ENCODE results near the gene NPIPA5.
"Not testable (repeated sequence)": the region's sequence is repeated elsewhere in the genome, so short reads cannot be mapped to it uniquely, and the experiment has no call there.

NPIPA5 gene

GRCh38 chr16:15378194-15378593, at the start of gene NPIPA5:
Gene NPIPA5 (minus strand): TSS chr16:15378294. CDS start chr16:15378294, 0 bp downstream.
- not testable (repeated sequence) for DNase-seq

DNA sequence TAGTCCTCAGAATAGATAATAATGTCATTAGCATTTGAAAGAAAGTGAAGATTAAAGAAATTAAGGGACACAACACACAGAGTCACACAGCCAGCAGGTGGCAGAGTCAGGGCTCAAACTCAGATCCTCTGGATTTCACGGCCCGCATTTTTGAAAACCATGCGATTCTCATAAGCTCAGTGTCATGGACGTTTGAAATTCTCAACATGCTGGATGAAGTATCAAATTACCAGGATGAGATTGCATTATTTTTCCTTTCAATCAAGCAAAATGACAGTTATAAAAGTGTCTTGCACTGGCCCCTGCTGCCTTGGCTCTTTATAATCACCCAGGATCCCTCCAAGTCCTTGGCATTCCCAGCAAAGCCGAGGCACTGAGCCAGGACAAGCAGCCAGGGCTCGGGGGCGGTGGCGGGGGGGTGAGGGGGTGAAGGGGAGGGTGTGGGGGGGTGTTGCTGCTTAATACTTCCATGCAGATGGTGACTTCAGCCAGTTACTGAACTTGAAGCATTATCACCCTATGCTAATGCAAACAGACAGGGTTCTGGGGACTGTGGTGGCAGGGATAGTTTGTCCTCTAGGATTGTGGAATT, 49.6 kb upstream of the NPIPA5 start:
- DNase-seq, result peak; percentile 19

- no peak for DNase-seq
These were observed 48.7 kb upstream of the NPIPA5 start for GRCh38 chr16:15426796-15427195.

DNA sequence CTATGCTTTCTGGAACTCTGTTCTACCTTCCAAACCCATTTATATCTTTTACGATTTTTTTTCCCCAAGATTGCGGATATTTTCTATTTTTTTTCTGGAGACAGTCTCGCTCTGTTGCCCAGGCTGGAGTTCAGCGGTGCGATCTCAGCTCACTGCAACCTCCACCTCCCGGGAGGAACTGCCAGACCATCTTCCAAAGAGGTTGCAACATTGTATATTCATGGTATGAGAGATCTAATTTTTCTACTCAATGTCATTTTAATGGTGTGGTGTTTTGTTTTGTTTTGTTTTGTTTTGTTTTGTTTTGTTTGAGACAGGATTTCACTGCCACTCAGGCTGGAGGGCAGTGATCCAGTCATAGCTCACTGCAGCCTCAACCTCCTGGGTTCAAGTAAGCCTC, 47.8 kb upstream of the NPIPA5 start:
- no peak for DNase-seq

- DNase-seq, result no peak
These were observed 44.1 kb upstream of the NPIPA5 start for GRCh38 chr16:15422222-15422621.

DNA sequence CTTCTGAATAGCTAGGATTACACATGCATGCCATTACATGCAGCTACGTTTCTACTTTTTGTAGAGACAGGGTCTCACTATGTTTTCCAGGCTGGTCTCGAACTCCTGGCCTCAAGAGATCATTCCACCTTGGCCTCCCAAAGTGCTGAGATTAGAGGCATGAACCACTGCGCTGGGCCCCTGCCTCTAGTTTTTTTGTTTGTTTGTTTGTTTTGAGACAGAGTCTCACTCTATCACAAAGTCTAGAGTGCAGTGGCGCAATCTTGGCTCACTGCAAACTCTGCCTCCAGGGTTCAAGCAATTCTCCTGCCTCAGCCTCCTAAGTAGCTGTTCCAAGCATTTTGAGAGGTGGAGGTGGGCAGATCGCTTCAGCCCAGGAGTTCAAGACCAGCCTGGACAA, 43.6 kb upstream of the NPIPA5 start:
- not testable (repeated sequence) for DNase-seq

DNA sequence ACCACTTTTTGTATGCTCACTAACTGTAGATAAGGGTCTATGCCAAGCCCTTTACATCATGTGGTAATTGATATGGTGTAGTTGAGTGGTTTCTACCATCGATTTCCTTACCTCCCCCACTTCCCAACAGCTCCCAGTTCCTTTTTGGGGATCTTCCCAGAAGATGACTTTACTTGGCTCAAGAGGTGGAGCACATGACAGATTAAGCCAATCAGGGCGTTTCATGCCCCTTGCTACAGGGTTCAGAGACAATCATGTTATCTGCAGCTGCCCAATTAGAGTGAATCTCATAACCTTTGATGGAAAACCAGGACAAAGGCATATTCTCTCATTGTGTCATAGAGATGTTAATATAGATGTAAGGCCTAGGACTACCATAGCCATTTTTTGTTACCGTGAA, 40.1 kb upstream of the NPIPA5 start:
- no peak for DNase-seq

DNA sequence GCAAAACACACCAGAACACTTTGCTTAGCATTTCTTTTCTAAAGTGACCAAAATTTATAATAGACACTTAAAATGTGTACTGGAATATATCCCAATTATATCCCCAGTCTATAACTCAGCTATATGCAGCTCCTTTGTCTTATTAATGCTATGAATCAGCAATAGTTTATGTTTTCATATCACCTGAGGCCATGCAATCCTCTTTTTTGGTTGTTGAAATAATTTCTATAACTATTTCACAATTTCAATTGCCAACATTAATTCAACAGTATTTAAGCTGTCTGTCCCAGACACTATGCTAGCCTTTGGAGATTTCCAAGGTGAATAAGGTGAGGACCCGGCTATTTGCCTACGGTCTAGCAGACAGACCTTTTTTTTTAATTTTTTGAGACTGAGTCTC, 39.1 kb upstream of the NPIPA5 start:
- DNase-seq, result no peak

- no peak for DNase-seq
These were observed 37.5 kb upstream of the NPIPA5 start for GRCh38 chr16:15415511-15415985.

DNA sequence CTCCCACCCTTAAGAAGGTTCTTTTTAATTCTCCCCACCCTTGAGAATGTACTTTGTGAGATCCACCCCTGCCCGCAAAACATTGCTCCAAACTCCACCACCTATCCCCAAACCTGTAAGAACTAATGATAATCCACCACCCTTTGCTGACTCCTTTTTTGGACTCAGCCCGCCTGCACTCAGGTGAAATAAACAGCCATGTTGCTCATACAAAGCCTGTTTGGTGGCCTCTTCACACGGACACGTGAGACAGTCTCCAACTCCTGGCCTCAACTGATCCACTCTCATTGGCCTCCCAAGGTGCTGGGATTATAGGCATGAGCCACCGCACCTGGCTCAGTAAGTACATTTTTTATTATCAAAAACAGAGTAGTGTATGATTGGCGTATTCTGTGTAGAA, 31.4 kb upstream of the NPIPA5 start:
- DNase-seq, result not testable (repeated sequence)

DNA sequence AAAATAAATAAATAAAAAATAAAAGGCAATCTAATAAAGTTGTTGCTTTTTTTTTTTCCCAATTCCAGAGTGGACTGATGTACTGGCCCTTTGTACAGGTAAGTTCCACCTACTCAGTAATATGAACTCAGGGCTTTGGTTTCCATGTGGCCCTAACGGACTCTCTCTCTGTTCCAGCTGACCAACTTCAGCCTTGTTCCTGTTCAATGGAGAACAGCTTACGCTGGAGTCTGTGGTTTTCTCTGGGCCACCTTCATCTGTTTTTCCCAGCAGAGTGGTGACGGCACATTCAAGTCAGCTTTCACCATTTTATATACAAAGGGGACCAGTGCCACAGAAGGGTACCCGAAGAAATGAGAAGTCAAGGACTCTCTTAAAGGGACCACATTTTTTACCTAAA, 29.7 kb upstream of the NPIPA5 start:
- DNase-seq, result not testable (repeated sequence)

- DNase-seq, result no peak
These were observed 26.7 kb upstream of the NPIPA5 start for GRCh38 chr16:15404792-15405191.

DNA sequence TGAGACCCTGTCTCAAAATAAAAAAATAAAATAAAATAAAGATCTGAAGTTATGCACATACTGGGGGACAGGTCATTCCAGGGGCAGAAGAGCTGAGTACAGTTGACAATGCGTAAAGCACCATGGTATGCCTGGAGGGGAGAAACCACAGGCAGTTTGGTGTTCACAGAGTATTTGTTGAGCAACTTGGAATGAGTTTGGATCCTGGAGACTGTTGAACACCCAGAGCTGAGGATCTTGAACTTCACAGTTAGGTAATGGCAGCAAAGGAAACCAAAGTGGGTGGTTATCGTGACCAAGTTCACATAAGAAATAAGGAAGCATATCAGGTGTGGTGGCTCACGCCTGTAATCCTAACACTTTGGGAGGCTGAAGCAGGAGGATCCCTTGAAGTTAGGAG, 26.0 kb upstream of the NPIPA5 start:
- DNase-seq, result not testable (repeated sequence)

GRCh38 chr16:15403392-15403995, 25.4 kb upstream of the NPIPA5 start:
- DNase-seq, result no peak

DNA sequence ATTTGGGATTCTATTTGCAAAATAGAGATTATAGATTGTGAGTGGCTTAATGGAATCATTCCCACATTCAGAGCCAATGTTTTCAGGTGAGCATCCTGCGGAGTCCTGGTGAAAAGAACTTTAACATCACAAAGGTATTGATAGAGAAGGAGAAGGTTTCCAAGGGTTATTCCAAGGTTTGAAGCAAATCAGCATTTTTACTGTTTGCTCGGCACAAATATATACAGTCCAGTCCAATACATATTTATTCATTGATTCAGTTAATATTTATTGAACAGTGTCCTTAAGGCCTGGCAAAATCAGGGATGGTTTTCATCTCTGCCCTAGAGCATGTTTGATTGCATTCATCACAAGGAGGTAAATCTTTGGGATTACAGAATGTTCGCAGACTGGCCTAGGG, 23.9 kb upstream of the NPIPA5 start:
- no peak for DNase-seq

GRCh38 chr16:15400314-15400713, 22.2 kb upstream of the NPIPA5 start:
- not testable (repeated sequence) for DNase-seq

DNA sequence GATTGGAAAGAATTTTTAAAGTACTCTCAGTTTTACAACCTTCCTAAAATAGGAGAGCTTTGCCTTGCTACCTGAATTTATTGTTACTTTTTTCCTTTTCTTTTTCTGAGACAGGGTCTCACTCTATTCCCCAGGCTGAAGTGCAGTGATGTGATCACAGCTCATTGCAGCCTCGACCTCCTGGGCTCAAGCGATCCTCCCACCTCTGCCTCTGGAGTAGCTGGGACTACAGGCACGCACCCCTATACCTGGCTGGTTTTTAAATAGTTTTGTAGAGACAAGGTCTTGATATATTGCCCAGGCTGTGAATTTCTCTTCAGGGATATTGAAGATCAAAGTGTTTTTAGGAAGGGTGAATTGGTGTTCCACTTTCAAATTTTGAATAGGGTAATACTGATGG, 21.2 kb upstream of the NPIPA5 start:
- no peak for DNase-seq

DNA sequence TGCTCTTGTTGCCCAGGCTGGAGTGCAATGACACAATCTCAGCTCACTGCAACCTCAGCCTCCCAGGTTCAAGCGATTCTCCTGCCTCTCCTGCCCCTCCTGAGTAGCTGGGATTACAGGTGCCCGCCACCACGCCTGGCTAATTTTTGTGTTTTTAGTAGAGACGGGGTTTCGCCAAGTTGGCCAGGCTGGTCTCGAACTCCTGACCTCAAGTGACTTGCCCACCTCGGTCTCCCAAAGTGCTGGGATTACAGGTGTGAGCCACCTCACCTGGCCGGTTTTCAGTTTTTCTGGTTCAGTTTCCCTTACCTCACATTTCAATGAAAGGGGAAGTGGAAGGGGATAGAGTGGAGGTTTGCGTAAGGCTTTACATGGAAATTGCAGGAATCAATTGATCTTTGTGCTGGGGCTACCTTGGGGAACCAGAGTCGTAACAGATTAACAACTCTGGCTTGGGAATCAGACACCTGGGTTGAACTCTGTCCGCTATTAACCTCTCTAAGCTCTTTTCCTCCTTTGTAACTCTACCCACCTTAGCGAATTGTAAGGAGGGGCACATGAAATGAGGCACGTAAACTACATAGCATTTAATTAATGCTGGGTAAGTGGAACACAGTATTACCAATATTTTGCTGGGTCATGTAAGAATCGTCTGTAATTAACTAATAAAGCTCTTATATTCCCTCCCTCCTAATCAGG, 20.7 kb upstream of the NPIPA5 start:
- no peak for DNase-seq

DNA sequence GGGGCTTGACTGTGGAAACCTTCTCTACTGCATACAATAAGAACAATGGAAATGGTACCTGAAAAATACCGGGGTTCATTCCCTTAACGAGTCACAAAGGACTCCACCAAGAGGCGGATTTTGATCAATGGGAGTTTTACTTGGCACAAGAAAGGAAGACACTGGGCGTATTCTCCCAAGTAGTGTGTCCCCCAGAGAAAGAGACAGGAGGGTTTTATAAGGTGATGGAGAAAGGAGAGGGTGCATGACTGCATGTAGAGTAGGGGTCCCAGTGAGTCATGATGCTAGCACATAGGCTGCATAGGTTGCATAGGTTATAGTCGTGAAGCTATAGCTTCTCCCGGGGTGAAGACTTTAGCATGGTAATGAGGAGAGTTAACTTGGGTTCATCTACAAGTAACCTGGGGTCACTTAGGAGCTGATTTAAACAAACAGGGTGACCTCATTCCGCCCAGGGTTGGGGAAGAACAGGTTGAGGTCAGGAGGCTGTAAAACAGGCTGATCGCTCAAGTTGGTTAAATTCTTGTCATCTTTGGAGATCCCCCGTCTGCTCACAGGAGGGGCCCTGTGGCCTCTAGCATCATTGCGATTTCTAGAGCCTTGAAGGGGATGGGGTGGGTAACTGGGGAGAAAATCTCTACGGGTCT, 19.0 kb upstream of the NPIPA5 start:
- DNase-seq, result no peak

GRCh38 chr16:15396509-15396829, 18.4 kb upstream of the NPIPA5 start:
- not testable (repeated sequence) for DNase-seq

DNA sequence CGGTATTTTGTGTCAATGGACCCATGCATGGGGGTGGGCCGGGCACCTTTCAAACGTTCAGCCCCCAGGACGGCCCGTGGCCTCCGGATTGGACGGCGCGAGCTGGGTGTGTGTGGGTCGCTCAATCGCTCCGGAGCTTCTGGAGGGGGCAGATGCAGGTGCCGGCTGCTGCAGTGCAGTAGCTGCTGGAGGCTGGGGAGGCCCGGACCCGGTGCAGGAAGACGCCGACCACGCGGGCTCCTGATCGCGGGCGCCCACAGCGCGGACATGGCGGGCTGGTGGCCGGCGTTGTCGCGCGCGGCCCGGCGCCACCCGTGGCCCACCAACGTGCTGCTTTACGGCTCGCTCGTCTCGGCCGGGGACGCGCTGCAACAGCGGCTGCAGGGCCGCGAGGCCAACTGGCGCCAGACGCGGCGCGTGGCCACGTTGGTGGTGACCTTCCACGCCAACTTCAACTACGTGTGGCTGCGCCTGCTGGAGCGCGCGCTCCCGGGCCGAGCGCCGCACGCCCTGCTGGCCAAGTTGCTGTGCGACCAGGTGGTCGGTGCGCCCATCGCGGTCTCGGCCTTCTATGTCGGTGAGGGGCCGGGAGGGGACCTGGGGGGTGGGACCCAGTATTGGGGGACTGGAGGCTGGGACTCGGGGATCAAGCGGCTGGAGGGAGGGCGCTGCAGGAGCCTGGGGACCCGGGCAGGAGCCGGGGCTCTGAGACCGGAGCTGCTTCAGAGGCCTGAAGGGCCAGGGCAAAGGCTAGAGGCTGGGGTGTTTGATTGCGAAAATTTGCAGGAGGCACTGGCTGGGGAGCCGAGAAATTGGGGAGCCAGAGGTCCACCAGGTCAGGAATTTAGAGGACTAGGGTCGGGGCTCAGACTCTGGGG, 17.8 kb upstream of the NPIPA5 start, which contains the start of gene MPV17L:
TSS of gene MPV17L (plus strand) at position 124 of the 878 bp plus-strand sequence. CDS start at position 268, 144 bp downstream.
- DNase-seq, result peak; percentile 61

DNA sequence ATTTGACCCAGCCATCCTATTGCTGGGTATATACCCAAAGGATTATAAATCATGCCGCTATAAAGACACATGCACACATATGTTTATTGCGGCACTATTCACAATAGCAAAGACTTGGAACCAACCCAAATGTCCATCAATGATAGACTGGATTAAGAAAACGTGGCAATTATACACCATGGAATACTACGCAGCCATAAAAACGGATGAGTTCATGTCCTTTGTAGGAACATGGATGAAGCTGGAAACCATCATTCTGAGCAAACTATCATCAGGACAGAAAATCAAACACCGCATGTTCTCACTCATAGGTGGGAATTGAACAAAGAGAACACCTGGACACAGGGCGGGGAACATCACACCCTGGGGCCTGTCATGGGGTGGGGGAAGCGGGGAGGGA, 14.9 kb upstream of the NPIPA5 start:
- not testable (repeated sequence) for DNase-seq

DNA sequence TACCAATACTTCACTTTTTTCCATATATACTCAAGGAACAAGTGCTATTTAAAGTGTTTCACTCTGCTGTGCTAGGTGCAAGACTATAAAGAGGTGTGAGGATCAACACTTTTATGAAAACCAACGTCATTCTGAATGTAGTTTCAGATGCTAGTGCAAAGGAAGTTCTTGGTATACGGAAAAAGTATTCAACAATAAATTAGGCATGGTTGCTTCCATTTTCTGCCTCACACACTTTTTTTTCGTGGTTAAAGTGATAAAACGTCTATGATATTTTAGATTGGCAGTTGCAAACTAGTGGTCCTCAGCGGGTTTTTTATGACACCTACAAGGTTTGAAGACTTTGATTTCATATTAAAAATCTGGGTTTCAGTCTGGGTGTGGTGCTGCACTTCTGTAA, 11.8 kb upstream of the NPIPA5 start:
- DNase-seq, result not testable (repeated sequence)

Measured in NCI-H2227 treated with DMSO at 0.1 percent for 48 hours (cell line).